ENCODE measurements around the gene CTXND2.

- TF ChIP-seq CTCF (optimal IDR thresholded peaks at IDR 0.05 in 1 of 3, IDR thresholded peaks at IDR 0.05 in 1 of 3, conservative IDR thresholded peaks at IDR 0.05 in 1 of 3; ENCODE audit: extremely low read depth in 1 of 3, insufficient read depth in 2 of 3, low read length in 3 of 3) (no peak), EZH2 (IDR thresholded peaks at IDR 0.05; ENCODE audit: low read length) (no peak)
Observed at GRCh38 chr1:150917387-150917786, 30.5 kb downstream of the CTXND2 start.

Data from keratinocyte (primary cell).